Upper lobe of left lung (tissue), 6 donors: Measurements from ENCODE around the gene SLC38A11. TPM values are rescaled to one million over a fixed set of nuclear protein-coding genes. Genes with fewer than 3 reads are reported as not detected.
A peak's percentile ranks its signal among the peaks of the same experiment; 100 is the strongest.
"Not testable (repeated sequence)": the region's sequence is repeated elsewhere in the genome, so short reads cannot be mapped to it uniquely, and the experiment has no call there.

Experiments
- ATAC-seq, 2 donors: fragments of 200-7000 bp; cut with Tn5 transposase; one replicate each; pipeline ENCODE4 v1.9.1; 2022; ENCODE audit warnings: mild to moderate bottlenecking in 2 of 2, moderate library complexity in 2 of 2; ENCODE audit not compliant: low FRiP score in 2 of 2
- DNase-seq, 2 donors: peaks; one replicate each; pipeline ENCODE4 v3.0.0-alpha.2; 2019 to 2020
- H3K27ac ChIP-seq, 4 donors: fragments of 200-600 bp; sonication (generic); one replicate each; pipeline ENCODE4 v1.5.1; 2016 to 2019
- H3K27me3 ChIP-seq, 4 donors: fragments of 200-600 bp; sonication (generic); one replicate each; pipeline ENCODE4 v1.5.1; 2017 to 2019
- H3K36me3 ChIP-seq, 4 donors: fragments of 200-600 bp; sonication (generic); one replicate each; pipeline ENCODE4 v1.5.1; 2016 to 2019
- H3K4me1 ChIP-seq, 4 donors: fragments of 200-600 bp; sonication (generic); one replicate each; pipeline ENCODE4 v1.5.1; 2018 to 2019
- H3K4me3 ChIP-seq, 4 donors: fragments of 200-600 bp; sonication (generic); one replicate each; pipeline ENCODE4 v1.5.1; 2017 to 2019; ENCODE audit warnings: mild to moderate bottlenecking in 2 of 4, moderate library complexity in 1 of 4
- H3K9me3 ChIP-seq, 4 donors: fragments of 200-600 bp; sonication (generic); one replicate each; pipeline ENCODE4 v1.5.1; 2018 to 2019
- CTCF ChIP-seq, 6 experiments: fragments of 450-650 bp in 4 of 6; fragments of 200-600 bp in 2 of 6; sonication (generic) in 2 of 6; IDR thresholded peaks; one replicate each; pipeline ENCODE4 v1.5.1; 2016 to 2019; ENCODE audit warnings: antibody characterized with exemption in 6 of 6
- EP300 ChIP-seq, 4 donors: sonication (generic); formaldehyde crosslinking; IDR thresholded peaks; one replicate each; pipeline ENCODE4 v1.5.1; 2017; ENCODE audit warnings: antibody characterized with exemption in 4 of 4, control low read depth in 2 of 4
- POLR2A ChIP-seq, 4 donors: fragments of 450-650 bp; IDR thresholded peaks; one replicate each; pipeline ENCODE4 v1.5.1; 2016 to 2017; ENCODE audit warnings: antibody characterized with exemption in 4 of 4, mild to moderate bottlenecking in 2 of 4
- POLR2AphosphoS5 ChIP-seq, 2 donors: sonication (generic); formaldehyde crosslinking; IDR thresholded peaks; one replicate each; pipeline ENCODE4 v1.5.1; 2017; ENCODE audit warnings: antibody characterized with exemption in 2 of 2
- WGBS, 2 donors: methylation state at CpG; one replicate each; pipeline ENCODE4 v1.1.5; 2017 to 2018; 5-methylcytosine and 5-hydroxymethylcytosine counted together
- total RNA-seq, 6 donors: library from RNA; depleted of rRNA in 4 of 6; stranded (reverse); fragments of >200 nt in 4 of 6; gene quantifications; one replicate each; pipeline versions ENCODE4 v1.1.0 to v1.2.1, GENCODE V29; 2016 to 2021
- donor health status: DM: no; HTN: no; CAD: no; lungs with moderate emphysema.
- donor health status: DM: no; HTN: yes; CAD: no; lungs with severe emphysema.

Gene SLC38A11, protein sequence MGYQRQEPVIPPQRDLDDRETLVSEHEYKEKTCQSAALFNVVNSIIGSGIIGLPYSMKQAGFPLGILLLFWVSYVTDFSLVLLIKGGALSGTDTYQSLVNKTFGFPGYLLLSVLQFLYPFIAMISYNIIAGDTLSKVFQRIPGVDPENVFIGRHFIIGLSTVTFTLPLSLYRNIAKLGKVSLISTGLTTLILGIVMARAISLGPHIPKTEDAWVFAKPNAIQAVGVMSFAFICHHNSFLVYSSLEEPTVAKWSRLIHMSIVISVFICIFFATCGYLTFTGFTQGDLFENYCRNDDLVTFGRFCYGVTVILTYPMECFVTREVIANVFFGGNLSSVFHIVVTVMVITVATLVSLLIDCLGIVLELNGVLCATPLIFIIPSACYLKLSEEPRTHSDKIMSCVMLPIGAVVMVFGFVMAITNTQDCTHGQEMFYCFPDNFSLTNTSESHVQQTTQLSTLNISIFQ
- under 1 TPM in 4 of 6 donors, not detected in 2; 0.17 to 0.40 (median 0.30) TPM for total RNA-seq

DNA sequence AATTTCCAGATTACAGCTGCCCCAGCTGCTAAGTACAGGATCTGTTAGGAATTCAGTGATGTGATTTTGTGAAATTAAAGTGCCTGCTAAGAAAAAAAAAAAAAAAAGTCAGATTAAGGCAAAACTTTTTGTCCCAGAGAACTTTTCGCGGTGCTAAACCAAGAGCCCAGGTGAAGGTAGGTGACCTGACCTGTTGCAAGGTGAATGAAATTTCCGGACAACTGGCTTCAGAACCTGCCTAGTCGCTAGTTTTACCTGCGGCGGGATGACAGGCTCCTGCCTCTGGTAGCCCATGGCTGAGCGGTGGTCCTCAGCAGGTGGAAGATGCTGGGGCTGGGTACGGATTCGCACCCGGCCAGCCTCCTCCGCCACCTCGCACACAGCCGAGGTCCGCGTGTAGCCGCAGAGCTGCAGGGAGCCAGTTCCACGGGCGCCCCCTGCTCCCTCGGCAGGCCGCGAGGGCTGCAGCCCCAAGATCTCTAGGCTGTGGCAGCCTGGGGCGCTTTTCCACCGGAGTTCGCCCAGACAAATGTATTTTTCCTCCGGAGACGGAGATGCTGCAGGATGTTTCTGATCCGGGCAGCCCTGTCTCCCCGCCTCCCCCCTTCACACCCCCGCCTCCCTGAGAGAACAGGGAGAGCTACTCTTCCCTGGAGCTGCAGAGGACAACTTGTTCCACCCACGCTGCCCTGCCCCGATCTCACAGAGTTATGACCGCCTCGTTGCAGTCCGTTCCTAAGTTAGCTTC lies at the start of gene SLC38A11:
Gene SLC38A11, minus strand, starts transcription at position 572 of the 748 bp plus-strand sequence. Its CDS starts 278 bp downstream, at position 294.
- DNase-seq = peak in 1 of 2 donors; percentile 77
- 22 to 42% methylated on average over 11 to 16 of the region's 34 CpGs for WGBS, 2 donors

GRCh38 chr2:165003443-165004130 lies 48.3 kb upstream of the SLC38A11 start:
- DNase-seq (peak in 1 of 2 donors; percentile 10), ATAC-seq (no peak)
- TF ChIP-seq POLR2AphosphoS5 (IDR thresholded peaks at IDR 0.05) (no peak), CTCF (IDR thresholded peaks at IDR 0.05) (no peak), EP300 (IDR thresholded peaks at IDR 0.05) (no peak), POLR2A (IDR thresholded peaks at IDR 0.05) (no peak)
- Histone ChIP-seq H3K27me3 (no peaks in the 10 kb centered on the region), H3K36me3 (no peaks in the 10 kb centered on the region), H3K27ac (no peak overlapping the region), H3K9me3 (no peaks in the 10 kb centered on the region), H3K4me1 (peaks cover 0 to 4% (median 0%) of the 10 kb centered on the region in 4 donors), H3K4me3 (no peak overlapping the region)
- 94% methylated on average over 23 to 24 of the region's 24 CpGs for WGBS, 2 donors

More for the DNA sequence above, at the start of gene SLC38A11:
- peaks cover 5 to 7% (median 7%) of the 10 kb centered on the region in 4 donors for H3K4me1 ChIP-seq
- H3K9me3 ChIP-seq = no peaks in the 10 kb centered on the region
- peaks cover 0 to 5% (median 0%) of the 10 kb centered on the region in 4 donors for H3K27me3 ChIP-seq
- H3K27ac ChIP-seq = no peak within 1 kb of the TSS
- H3K36me3 ChIP-seq = no peaks in the 10 kb centered on the region
- TF ChIP-seq CTCF (IDR thresholded peaks at IDR 0.05) (no peak), EP300 (IDR thresholded peaks at IDR 0.05) (no peak), POLR2AphosphoS5 (IDR thresholded peaks at IDR 0.05) (no peak), POLR2A (IDR thresholded peaks at IDR 0.05) (no peak)
- peak within 1 kb of the TSS in 3 of 4 donors; percentile 21 to 37 (median 25) for H3K4me3 ChIP-seq
- peak; percentile 66 to 76 for ATAC-seq

DNA sequence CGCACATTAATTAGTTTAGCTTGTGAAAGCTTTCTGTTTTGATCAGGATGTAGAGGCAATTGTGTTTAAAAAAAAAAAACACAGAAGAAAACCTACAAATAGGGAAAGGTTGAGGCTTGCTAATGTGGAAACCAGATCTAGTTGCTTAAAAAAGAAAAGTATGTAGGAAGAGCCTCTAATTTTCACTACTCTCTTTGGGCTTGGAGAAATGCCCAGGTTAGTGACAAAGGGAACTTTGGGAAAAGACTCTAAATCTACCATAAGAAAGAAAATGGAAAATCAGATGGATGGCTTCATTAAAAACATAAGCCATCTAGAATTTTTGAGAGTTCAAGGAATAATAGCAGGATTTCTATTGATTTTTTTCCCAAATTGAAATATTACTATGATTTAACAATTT lies 47.3 kb upstream of the SLC38A11 start:
- peaks cover 0 to 4% (median 0%) of the 10 kb centered on the region in 4 donors for H3K4me1 ChIP-seq
- 75 to 83% methylated on average over 1 of the region's 1 CpG for WGBS, 2 donors
- H3K27ac ChIP-seq = no peak overlapping the region
- no peak for DNase-seq
- H3K27me3 ChIP-seq = no peaks in the 10 kb centered on the region
- no peaks in the 10 kb centered on the region for H3K9me3 ChIP-seq
- H3K36me3 ChIP-seq = no peaks in the 10 kb centered on the region
- TF ChIP-seq EP300 (IDR thresholded peaks at IDR 0.05) (no peak), POLR2AphosphoS5 (IDR thresholded peaks at IDR 0.05) (no peak), POLR2A (IDR thresholded peaks at IDR 0.05) (no peak), CTCF (IDR thresholded peaks at IDR 0.05) (no peak)
- no peak for ATAC-seq
- no peak overlapping the region for H3K4me3 ChIP-seq

DNA sequence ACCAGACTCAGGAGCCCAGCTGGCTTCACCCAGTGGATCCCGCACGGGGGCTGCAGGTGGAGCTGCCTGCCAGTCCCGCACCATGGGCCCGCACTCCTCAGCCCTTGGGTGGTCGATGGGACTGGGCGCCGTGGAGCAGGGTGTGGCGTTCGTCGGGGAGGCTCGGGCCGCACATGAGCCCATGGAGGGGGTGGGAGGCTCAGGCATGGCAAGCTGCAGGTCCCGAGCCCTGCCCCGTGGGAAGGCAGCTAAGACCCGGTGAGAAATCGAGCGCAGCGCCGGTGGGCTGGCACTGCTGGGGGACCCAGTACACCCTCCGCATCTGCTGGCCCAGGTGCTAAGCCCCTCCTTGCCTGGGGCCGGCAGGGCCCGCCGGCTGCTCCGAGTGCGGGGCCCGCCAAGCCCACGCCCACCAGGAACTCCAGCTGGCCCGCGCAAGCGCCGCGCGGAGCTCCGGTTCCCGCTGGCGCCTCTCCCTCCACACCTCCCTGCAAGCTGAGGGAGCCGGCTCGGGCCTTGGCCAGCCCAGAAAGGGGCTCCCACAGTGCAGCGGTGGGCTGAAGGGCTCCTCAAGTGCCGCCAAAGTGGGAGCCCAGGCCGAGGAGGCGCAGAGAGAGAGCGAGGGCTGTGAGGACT lies 39.5 kb upstream of the SLC38A11 start:
- H3K4me1 ChIP-seq, H3K27ac ChIP-seq, H3K36me3 ChIP-seq, H3K27me3 ChIP-seq, H3K9me3 ChIP-seq, ATAC-seq, H3K4me3 ChIP-seq: not testable (repeated sequence)
- 86 to 98% methylated on average over 8 to 42 of the region's 43 CpGs for WGBS, 2 donors
- DNase-seq = peak in 1 of 2 donors; percentile 77
